OCI-LY3 (cell line): ENCODE measurements around the gene B4GALT3.

Experiments used
- EZH2phosphoT487 ChIP-seq: fragments of 200-600 bp; shearing (Covaris generic); IDR thresholded peaks from 2 replicates; pipeline ENCODE4 v1.6.1; 2018; ENCODE audit warnings: antibody characterized with exemption, mixed run types, low read depth
- TF ChIP-seq, protein P1 (sequence below): fragments of 200-600, 300-600 bp; sonication (generic); IDR thresholded peaks from 2 replicates; pipeline ENCODE4 v1.5.1; 2014; ENCODE audit warnings: antibody characterized with exemption, low read length, low read depth

- TF ChIP-seq, protein P1, sequence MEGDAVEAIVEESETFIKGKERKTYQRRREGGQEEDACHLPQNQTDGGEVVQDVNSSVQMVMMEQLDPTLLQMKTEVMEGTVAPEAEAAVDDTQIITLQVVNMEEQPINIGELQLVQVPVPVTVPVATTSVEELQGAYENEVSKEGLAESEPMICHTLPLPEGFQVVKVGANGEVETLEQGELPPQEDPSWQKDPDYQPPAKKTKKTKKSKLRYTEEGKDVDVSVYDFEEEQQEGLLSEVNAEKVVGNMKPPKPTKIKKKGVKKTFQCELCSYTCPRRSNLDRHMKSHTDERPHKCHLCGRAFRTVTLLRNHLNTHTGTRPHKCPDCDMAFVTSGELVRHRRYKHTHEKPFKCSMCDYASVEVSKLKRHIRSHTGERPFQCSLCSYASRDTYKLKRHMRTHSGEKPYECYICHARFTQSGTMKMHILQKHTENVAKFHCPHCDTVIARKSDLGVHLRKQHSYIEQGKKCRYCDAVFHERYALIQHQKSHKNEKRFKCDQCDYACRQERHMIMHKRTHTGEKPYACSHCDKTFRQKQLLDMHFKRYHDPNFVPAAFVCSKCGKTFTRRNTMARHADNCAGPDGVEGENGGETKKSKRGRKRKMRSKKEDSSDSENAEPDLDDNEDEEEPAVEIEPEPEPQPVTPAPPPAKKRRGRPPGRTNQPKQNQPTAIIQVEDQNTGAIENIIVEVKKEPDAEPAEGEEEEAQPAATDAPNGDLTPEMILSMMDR: no peak
- TF ChIP-seq EZH2phosphoT487: no peak
These were observed 4.9 kb upstream of the B4GALT3 start for GRCh38 chr1:161182214-161182613.
